Measurements from ENCODE around the gene G2E3. TPM values are rescaled to one million over a fixed set of nuclear protein-coding genes. Genes with fewer than 3 reads are reported as not detected.

G2E3 gene
- total and polyA plus RNA-seq, 2 of the 13 experiments (the other 11 are each of a cell fraction or from before 2014, with no cell fraction given) = 22.8 to 63.0 TPM

GRCh38 chr14:30655658-30656057 lies 96.7 kb downstream of the G2E3 start (continued):
- TF ChIP-seq ZBTB37 (CRISPR knock-in tag; IDR thresholded peaks at IDR 0.05) = no peak

GRCh38 chr14:30656190-30656632 lies 97.3 kb downstream of the G2E3 start:
- FAIRE-seq = peak; percentile 64
- no peaks in the 10 kb centered on the region for H3K79me2 ChIP-seq (ENCODE audit: insufficient read depth, low read length)
- ATAC-seq = peak; percentile 84
- WGBS (ENCODE audit: low lambda C conversion rate) = 72% methylated on average over 8 of the region's 8 CpGs
- no peak overlapping the region for H3K4me2 ChIP-seq (ENCODE audit: low read depth, low read length)
- in situ Hi-C loops (cut with HindIII; ENCODE audit: extremely low pct_ligation_motif_present, low pct_unique_long_range_greater_than_20kb) (no loop called here), intact Hi-C loops (cut with micrococcal nuclease; ENCODE audit: unreplicated experiment) (loop anchor here (1.0 to 5.0 kb wide), 3 partner anchors 36 to 250 kb away; no protein-coding TSS in a partner anchor)
- no peak overlapping the region for H2AFZ ChIP-seq (ENCODE audit: low read length)
- ChIA-PET POLR2A (no interaction called here), CTCF (ENCODE audit: low intra/inter-chr PET ratio, low total read pairs) (interaction anchor here (1.1 to 2.5 kb wide), 3 partner anchors 26 to 250 kb away, joined by 4 to 12 read pairs (median 10); no protein-coding TSS in a partner anchor)
- H3K9ac ChIP-seq (ENCODE audit: insufficient read depth, low read depth, low read length) = no peak overlapping the region
- H3K4me1 ChIP-seq (ENCODE audit: insufficient read depth, low read length) = peaks cover 10% of the 10 kb centered on the region; the same call in 1 of the 2 replicates
- no peaks in the 10 kb centered on the region for H3K9me3 ChIP-seq (ENCODE audit: low read length)
- no peak overlapping the region for H3K4me3 ChIP-seq (replicated peaks in 1 of 3; ENCODE audit: insufficient read depth in 1 of 3, low read depth in 2 of 3, low read length in 3 of 3)
- peaks cover 9% of the 10 kb centered on the region for H4K20me1 ChIP-seq (ENCODE audit: insufficient read depth, low read length)
- peaks cover 37 to 94% of the 10 kb centered on the region in 2 experiments for H3K36me3 ChIP-seq (replicated peaks in 1 of 2; ENCODE audit: control insufficient read depth in 1 of 2, insufficient read depth in 2 of 2, low read length in 2 of 2)
- no peak overlapping the region for H3K27ac ChIP-seq (ENCODE audit: extremely low read length, insufficient read depth, low read length)
- no TSS peak for BruUV-seq (replicated peaks)
- H3K27me3 ChIP-seq (ENCODE audit: control insufficient read depth in 1 of 2, insufficient read depth in 2 of 2, low read length in 2 of 2) = no peaks in the 10 kb centered on the region
- DNase-seq (ENCODE audit: low spot score) = peak; percentile 68
- TF ChIP-seq ZNF414 (CRISPR knock-in tag; IDR thresholded peaks at IDR 0.05) = no peak
- peak; percentile 71; the same call in 1 of the 2 replicates for TF ChIP-seq REPIN1 (CRISPR knock-in tag; IDR thresholded peaks at IDR 0.05; ENCODE audit: borderline replicate concordance, low read depth)
- peak; percentile 19; the same call in 1 of the 2 replicates for TF ChIP-seq RCOR2 (CRISPR knock-in tag; IDR thresholded peaks at IDR 0.05)
- no peak for TF ChIP-seq GABPA (IDR thresholded peaks at IDR 0.05; ENCODE audit: low read depth, low read length)
- no peak for TF ChIP-seq GABPA (CRISPR knock-in tag; IDR thresholded peaks at IDR 0.05; ENCODE audit: low read depth)
- no peak for TF ChIP-seq PRDM15 (CRISPR knock-in tag; IDR thresholded peaks at IDR 0.05)
- TF ChIP-seq FOXO4 (CRISPR knock-in tag; conservative IDR thresholded peaks at IDR 0.05) = 0 out of 2 replicates have a peak, but pooled peaks have one; percentile 70
- 0 out of 2 replicates have a peak, but pooled peaks have one; percentile 44 for TF ChIP-seq ZNF17 (CRISPR knock-in tag; IDR thresholded peaks at IDR 0.05)
- peak; percentile 31; the same call in 1 of the 2 replicates for TF ChIP-seq ARID5B (CRISPR knock-in tag; IDR thresholded peaks at IDR 0.05)
- TF ChIP-seq BRCA1 (CRISPR knock-in tag; IDR thresholded peaks at IDR 0.05) = no peak
